ENCODE measurements around the gene RNF224. TPM values are rescaled to one million over a fixed set of nuclear protein-coding genes. Genes with fewer than 3 reads are reported as not detected.

RNF224 gene
- total RNA-seq, 1 experiment from 2014 or later: 3.9 TPM

DNA sequence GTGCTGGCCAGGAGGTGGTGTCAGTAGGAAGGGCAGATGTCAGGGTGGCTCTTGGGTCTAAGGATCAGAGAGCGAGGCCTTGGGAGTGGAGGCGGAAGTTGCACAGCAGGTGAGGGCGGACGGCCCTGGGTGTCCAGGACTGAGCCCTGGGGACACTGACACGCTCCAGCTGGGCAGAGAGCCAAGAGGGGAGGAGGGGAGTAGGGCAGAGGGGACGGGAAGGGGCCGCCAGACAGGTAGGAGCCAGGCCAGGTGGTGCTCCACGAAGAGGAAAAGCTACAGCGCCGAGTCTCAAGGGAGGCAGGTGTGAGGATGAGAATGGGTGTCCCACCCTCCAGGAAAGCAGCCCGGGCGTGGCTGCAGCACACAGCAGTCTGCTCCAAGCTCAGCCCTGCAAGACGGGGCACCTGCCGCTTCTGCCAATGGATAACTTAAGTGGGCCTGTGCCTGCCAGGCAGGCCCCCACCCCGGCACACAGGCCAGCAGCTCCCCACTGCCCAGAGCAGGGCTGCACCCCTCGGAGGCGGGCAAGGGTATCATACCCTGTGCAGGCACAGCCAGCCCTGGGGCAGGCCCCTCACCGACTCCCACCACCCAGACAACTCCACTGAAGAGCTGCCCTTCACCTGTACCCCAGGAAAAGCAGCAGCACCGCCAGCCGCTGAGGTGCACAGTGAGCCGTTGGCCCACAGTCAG is 31.6 kb upstream of the RNF224 start:
- peaks cover 58% of the 10 kb centered on the region for H4K20me1 ChIP-seq (ENCODE audit: insufficient read depth)
- no TSS peak for BruUV-seq (replicated peaks)
- H2AFZ ChIP-seq: no peak overlapping the region
- H3K4me2 ChIP-seq: peak overlapping the region; percentile 71
- peaks cover 58% of the 10 kb centered on the region for H3K79me2 ChIP-seq (ENCODE audit: low read depth)
- H3K27ac ChIP-seq: no peak overlapping the region
- intact Hi-C loops (cut with micrococcal nuclease; ENCODE audit: unreplicated experiment): no loop called here
- peak; percentile 78 to 93 for DNase-seq
- H3K4me1 ChIP-seq (replicated peaks; ENCODE audit: insufficient read depth): peaks cover 57% of the 10 kb centered on the region
- no peaks in the 10 kb centered on the region for H3K9me2 ChIP-seq (ENCODE audit: insufficient read depth)
- no peaks in the 10 kb centered on the region for H3K36me3 ChIP-seq (ENCODE audit: low read depth)
- POLR2A ChIA-PET (ENCODE audit: unreplicated experiment): interaction anchor here (0.6 to 0.7 kb wide), 5 partner anchors 26 to 833 kb away, joined by 3 to 8 read pairs (median 4); partner anchors contain the start of genes CLIC3 and RNF208
- no peaks in the 10 kb centered on the region for H3K9me3 ChIP-seq (ENCODE audit: insufficient read depth, low read depth)
- H3K27me3 ChIP-seq (ENCODE audit: insufficient read depth, low read depth): no peaks in the 10 kb centered on the region
- TF ChIP-seq EZH2 (IDR thresholded peaks at IDR 0.05; ENCODE audit: low read depth): no peak
- TF ChIP-seq, protein P1, sequence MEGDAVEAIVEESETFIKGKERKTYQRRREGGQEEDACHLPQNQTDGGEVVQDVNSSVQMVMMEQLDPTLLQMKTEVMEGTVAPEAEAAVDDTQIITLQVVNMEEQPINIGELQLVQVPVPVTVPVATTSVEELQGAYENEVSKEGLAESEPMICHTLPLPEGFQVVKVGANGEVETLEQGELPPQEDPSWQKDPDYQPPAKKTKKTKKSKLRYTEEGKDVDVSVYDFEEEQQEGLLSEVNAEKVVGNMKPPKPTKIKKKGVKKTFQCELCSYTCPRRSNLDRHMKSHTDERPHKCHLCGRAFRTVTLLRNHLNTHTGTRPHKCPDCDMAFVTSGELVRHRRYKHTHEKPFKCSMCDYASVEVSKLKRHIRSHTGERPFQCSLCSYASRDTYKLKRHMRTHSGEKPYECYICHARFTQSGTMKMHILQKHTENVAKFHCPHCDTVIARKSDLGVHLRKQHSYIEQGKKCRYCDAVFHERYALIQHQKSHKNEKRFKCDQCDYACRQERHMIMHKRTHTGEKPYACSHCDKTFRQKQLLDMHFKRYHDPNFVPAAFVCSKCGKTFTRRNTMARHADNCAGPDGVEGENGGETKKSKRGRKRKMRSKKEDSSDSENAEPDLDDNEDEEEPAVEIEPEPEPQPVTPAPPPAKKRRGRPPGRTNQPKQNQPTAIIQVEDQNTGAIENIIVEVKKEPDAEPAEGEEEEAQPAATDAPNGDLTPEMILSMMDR (conservative IDR thresholded peaks at IDR 0.05): no peak
- CTCF ChIA-PET: interaction anchor here (0.5 to 1.1 kb wide), 5 partner anchors 27 to 241 kb away, joined by 3 to 7 read pairs (median 5); no protein-coding TSS in a partner anchor
- peak overlapping the region; percentile 5; the same call in 1 of the 2 replicates for H3K4me3 ChIP-seq
- peaks cover 29% of the 10 kb centered on the region; the same call in 1 of the 2 replicates for H3F3A ChIP-seq (ENCODE audit: insufficient read depth, low read depth)

DNA sequence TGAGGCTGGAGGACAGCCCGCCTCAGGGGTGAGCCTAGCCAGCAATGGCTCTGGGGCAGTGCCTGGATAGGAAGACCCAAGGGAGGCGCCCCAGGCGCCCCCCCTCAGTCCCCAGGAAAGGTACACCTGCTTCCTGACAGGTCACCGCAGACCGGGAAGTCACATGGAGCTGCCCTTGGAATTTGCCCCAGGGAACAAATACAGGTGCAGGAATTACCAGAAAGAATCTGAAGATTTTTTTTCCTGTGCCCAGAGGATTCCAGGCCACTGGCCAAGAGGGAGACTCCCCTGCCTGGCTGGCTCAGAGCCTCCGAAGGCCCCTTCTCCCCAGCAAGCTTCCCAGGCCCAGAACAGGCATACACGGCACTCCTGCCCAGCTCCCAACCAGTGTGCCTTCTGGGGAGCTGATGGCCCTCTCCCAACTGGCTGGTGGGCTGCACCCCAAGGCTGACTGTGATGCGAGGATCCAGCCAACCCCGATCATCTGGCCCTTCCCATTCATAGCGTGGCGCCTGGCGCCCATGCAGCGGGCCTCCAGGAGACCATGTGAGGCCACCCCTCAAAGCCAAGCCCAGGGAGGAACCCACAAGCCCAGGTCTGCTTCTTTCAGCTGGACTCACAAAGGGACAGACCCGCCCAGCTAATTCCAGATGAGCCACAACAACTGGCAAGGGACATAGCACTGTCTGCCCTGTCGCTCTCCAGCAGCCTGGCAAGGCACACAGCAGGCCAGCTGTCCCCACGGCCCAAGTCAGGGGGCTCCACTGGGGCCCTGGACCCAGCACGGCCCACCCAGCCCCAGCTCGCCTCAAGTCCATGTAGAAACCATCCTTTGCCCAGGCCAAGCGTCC is 29.0 kb upstream of the RNF224 start:
- POLR2A ChIA-PET (ENCODE audit: unreplicated experiment): interaction anchor here (0.5 to 1.1 kb wide), 10 partner anchors 9 to 420 kb away, joined by 3 to 26 read pairs (median 3); no protein-coding TSS in a partner anchor
- BruUV-seq (replicated peaks): no TSS peak
- H3K4me1 ChIP-seq (replicated peaks; ENCODE audit: insufficient read depth): peaks cover 62% of the 10 kb centered on the region

More for the DNA sequence above, 29.0 kb upstream of the RNF224 start:
- 0 out of 2 replicates have a peak overlapping the region, but pooled peaks have one; percentile 37 for H3K27ac ChIP-seq
- peaks cover 38% of the 10 kb centered on the region; the same call in 1 of the 2 replicates for H3F3A ChIP-seq (ENCODE audit: insufficient read depth, low read depth)
- peaks cover 53% of the 10 kb centered on the region for H4K20me1 ChIP-seq (ENCODE audit: insufficient read depth)
- CTCF ChIA-PET: interaction anchor here (0.6 kb wide), 1 partner anchor 482 kb away, joined by 3 read pairs; no protein-coding TSS in a partner anchor
- no peaks in the 10 kb centered on the region for H3K36me3 ChIP-seq (ENCODE audit: low read depth)
- H3K27me3 ChIP-seq (ENCODE audit: insufficient read depth, low read depth): no peaks in the 10 kb centered on the region
- peak overlapping the region; percentile 82 for H3K4me2 ChIP-seq
- H3K9me3 ChIP-seq (ENCODE audit: insufficient read depth, low read depth): no peaks in the 10 kb centered on the region
- H3K79me2 ChIP-seq (ENCODE audit: low read depth): peaks cover 75% of the 10 kb centered on the region
- intact Hi-C loops (cut with micrococcal nuclease; ENCODE audit: unreplicated experiment): loop anchor here (1.0 to 2.0 kb wide), 2 partner anchors 25 to 69 kb away; no protein-coding TSS in a partner anchor
- H3K4me3 ChIP-seq: peak overlapping the region; percentile 64
- no peak overlapping the region for H2AFZ ChIP-seq
- no peaks in the 10 kb centered on the region for H3K9me2 ChIP-seq (ENCODE audit: insufficient read depth)
- no peak for TF ChIP-seq EZH2 (IDR thresholded peaks at IDR 0.05; ENCODE audit: low read depth)
- TF ChIP-seq, protein P1 (conservative IDR thresholded peaks at IDR 0.05): no peak
- DNase-seq: peak; percentile 93

All from PC-9 (cell line).